Measurements from ENCODE around the gene GANAB.
"Not testable (repeated sequence)": the region's sequence is repeated elsewhere in the genome, so short reads cannot be mapped to it uniquely, and the experiment has no call there.

The GANAB gene

GRCh38 chr11:62600367-62601121 is 45.9 kb downstream of the GANAB start:
- no peak for DNase-seq (ENCODE audit: low read depth)

- no peak for DNase-seq (ENCODE audit: low read depth)
Measured at GRCh38 chr11:62599901-62600300, 46.5 kb downstream of the GANAB start.

GRCh38 chr11:62599069-62599696 is 47.2 kb downstream of the GANAB start:
- DNase-seq (ENCODE audit: low read depth), result peak; percentile 95

- no peak for DNase-seq (ENCODE audit: low read depth)
Measured at GRCh38 chr11:62595124-62595523, 51.3 kb downstream of the GANAB start.

GRCh38 chr11:62593434-62594044 is 52.9 kb downstream of the GANAB start:
- DNase-seq (ENCODE audit: low read depth), result peak; percentile 55

- no peak for DNase-seq (ENCODE audit: low read depth)
Measured at GRCh38 chr11:62592989-62593421, 53.4 kb downstream of the GANAB start.

- no peak for DNase-seq (ENCODE audit: low read depth)
Measured at GRCh38 chr11:62592146-62592815, 54.1 kb downstream of the GANAB start.

- DNase-seq (ENCODE audit: low read depth), result peak; percentile 98
Measured at GRCh38 chr11:62591448-62592145, 54.8 kb downstream of the GANAB start, which contains the start of gene TUT1. TSS of gene TUT1 (minus strand) at chr11:62591523. CDS start at chr11:62591485, 38 bp downstream.

GRCh38 chr11:62588966-62589637 is 57.3 kb downstream of the GANAB start:
- no peak for DNase-seq (ENCODE audit: low read depth)

- DNase-seq (ENCODE audit: low read depth), result not testable (repeated sequence)
Measured at GRCh38 chr11:62585356-62585755, 61.1 kb downstream of the GANAB start.

GRCh38 chr11:62581735-62582134 is 64.7 kb downstream of the GANAB start:
- DNase-seq (ENCODE audit: low read depth), result not testable (repeated sequence)

GRCh38 chr11:62580959-62581715 is 65.3 kb downstream of the GANAB start:
- DNase-seq (ENCODE audit: low read depth), result no peak

- no peak for DNase-seq (ENCODE audit: low read depth)
Measured at GRCh38 chr11:62579252-62579651, 67.2 kb downstream of the GANAB start.

GRCh38 chr11:62578541-62578940 is 67.9 kb downstream of the GANAB start:
- no peak for DNase-seq (ENCODE audit: low read depth)

- no peak for DNase-seq (ENCODE audit: low read depth)
Measured at GRCh38 chr11:62577046-62577714, 69.2 kb downstream of the GANAB start.

- DNase-seq (ENCODE audit: low read depth), result no peak
Measured at GRCh38 chr11:62575837-62576236, 70.6 kb downstream of the GANAB start.

- DNase-seq (ENCODE audit: low read depth), result no peak
Measured at GRCh38 chr11:62575156-62575555, 71.3 kb downstream of the GANAB start.

All from GM04504 (cell line).